ENCODE results near the gene STKLD1.
"Not testable (repeated sequence)": the region's sequence is repeated elsewhere in the genome, so short reads cannot be mapped to it uniquely, and the experiment has no call there.

The STKLD1 gene

GRCh38 chr9:133443982-133444381 lies 67.8 kb downstream of the STKLD1 start:
- DNase-seq (ENCODE audit: low spot score) = no peak

GRCh38 chr9:133445293-133445969 lies 69.3 kb downstream of the STKLD1 start:
- DNase-seq (ENCODE audit: low spot score) = no peak

GRCh38 chr9:133448487-133448972 lies 72.4 kb downstream of the STKLD1 start:
- DNase-seq (ENCODE audit: low spot score) = no peak

- no peak for DNase-seq (ENCODE audit: low spot score)
These were observed 73.6 kb downstream of the STKLD1 start for GRCh38 chr9:133449760-133450159.

GRCh38 chr9:133451865-133452264 lies 75.7 kb downstream of the STKLD1 start:
- DNase-seq (ENCODE audit: low spot score) = not testable (repeated sequence)

- no peak for DNase-seq (ENCODE audit: low spot score)
These were observed 76.4 kb downstream of the STKLD1 start for GRCh38 chr9:133452562-133452961.

GRCh38 chr9:133453651-133454050 lies 77.5 kb downstream of the STKLD1 start:
- no peak for DNase-seq (ENCODE audit: low spot score)

GRCh38 chr9:133454325-133454724 lies 78.2 kb downstream of the STKLD1 start:
- DNase-seq (ENCODE audit: low spot score) = no peak

GRCh38 chr9:133454943-133455673 lies 78.9 kb downstream of the STKLD1 start:
- DNase-seq (ENCODE audit: low spot score) = no peak

Measured in HuH-7.5 (cell line).